Activated CD4-positive, CD25-positive, alpha-beta regulatory T cell treated with anti-CD3 and anti-CD28 coated beads, Interleukin-2, amount 50 U/mL, for 72 hours (primary cell): ENCODE measurements around the gene ADH6.
"Not testable (repeated sequence)": the region's sequence is repeated elsewhere in the genome, so short reads cannot be mapped to it uniquely, and the experiment has no call there.

ENCODE experiments used
- DNase-seq: peaks from one replicate; pipeline ENCODE4 v3.0.0; 2021

ADH6 gene

GRCh38 chr4:99189900-99190299 is 29.1 kb downstream of the ADH6 start:
- DNase-seq = not testable (repeated sequence)

- DNase-seq = no peak
Observed at GRCh38 chr4:99186029-99186428, 33.0 kb downstream of the ADH6 start.

DNA sequence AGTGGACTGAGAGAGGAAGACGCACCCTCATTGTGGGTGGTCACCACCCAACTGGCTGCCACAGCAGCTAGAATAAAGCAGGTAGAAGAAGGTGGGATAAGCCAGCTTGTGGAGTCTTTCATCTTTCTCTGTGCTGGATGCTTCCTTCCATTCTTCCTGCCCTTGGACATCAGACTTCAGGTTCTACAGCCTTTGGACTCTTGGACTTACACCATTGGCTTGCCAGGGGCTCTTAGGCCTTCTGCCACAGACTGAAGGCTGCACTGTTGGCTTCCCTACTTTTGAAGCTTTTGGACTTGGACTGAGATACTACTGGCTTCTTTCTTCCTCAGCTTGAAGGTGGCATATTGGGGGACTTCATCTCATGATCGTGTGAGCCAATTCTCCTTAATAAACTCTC is 33.5 kb downstream of the ADH6 start:
- DNase-seq = no peak

DNA sequence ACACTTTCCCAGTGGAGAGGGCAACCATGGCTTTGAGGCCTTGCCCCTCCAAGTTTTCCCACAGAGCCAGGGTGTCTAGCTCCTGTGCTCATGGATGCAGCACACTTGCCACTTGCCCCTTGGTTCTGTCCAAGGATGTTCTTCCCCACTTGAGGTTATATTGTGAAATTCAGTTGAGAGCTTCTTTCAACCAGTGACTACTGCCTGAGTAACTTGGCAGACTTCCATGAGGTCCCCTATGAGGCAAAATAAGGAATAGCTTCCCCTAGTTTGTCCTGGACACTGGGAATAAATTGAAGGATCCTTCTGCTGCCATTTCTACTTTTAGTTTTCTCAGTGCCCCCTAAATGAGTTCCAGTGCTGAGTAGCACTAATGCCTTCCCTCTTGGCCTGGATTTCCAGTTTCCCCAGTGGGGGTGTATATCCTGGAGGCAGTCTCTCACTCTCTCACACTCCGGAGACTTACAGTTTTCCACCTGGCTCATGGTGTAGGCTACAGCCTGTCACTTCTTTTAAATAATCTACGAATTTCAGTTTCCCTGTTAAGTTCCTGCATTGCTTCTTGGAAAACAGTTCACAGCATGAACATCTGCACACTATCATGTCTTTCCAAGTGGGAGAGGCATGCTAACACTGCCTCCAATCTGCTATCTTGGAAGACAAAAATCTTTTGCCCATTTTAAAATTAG is 38.5 kb downstream of the ADH6 start:
- DNase-seq = no peak

- no peak for DNase-seq
Observed at GRCh38 chr4:99179626-99180025, 39.4 kb downstream of the ADH6 start.

DNA sequence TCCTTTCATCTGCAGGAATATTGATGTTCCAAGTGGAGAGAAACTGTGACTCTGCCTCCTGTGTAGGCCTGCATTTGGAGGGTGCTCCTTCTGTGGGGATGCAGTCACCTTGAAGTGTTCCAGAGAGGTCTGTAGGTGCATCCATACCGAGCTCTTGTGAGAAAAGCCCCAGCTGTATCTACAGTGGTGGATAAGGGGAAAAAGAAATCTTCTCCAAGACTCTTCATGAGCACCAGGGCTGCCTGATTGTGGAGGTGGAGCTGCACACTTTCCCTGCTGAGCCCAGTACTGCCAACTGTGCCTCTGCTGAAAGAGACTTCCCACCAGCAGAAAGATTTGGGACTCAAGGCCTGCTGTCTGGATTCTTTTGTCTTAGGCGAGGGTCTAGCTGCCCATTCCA is 39.9 kb downstream of the ADH6 start:
- no peak for DNase-seq

- DNase-seq = no peak
Observed at GRCh38 chr4:99166544-99166943, 52.5 kb downstream of the ADH6 start.

DNA sequence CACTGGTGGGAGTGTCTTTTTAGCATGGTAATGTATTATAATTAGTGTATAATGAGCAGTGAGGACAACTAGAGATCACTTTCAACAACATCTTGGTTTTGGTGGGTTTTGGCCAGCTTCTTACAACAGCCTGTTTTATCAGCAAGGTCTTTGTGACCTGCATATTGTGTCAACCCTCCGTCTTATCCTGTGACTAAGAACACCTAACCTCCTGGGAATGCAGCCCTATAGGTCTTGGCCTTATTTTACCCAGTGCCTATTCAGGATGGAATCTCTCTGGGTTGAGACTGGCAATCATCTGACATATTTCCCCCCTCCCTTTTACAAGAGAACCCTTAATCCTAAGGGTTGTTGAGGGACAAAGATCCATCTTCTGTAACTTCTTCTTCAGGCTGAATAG is 53.1 kb downstream of the ADH6 start:
- no peak for DNase-seq

- DNase-seq = no peak
Observed at GRCh38 chr4:99161373-99162099, 57.5 kb downstream of the ADH6 start.

GRCh38 chr4:99159699-99160098 is 59.3 kb downstream of the ADH6 start:
- DNase-seq = no peak

DNA sequence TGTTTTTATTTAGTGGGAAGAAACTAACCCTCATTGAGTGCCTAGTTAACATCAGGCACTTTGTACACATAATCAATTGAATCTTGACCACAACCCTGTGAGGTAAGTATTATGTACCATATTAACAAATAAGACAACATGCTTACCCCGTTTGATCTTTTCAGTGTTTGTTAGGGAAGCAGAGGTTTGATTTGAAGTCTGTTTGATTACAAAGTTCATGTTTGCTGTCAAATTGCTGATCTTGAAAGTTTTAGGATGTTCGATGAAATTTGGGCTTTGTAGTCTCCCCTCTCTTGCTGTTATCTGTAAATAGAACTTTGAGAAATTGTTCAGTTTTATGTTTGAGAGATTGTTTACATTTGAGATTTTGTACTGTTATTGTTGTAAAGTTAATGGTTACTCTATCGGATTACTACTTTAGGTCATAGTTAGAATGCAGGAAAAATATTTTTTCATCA is 61.5 kb downstream of the ADH6 start:
- no peak for DNase-seq

DNA sequence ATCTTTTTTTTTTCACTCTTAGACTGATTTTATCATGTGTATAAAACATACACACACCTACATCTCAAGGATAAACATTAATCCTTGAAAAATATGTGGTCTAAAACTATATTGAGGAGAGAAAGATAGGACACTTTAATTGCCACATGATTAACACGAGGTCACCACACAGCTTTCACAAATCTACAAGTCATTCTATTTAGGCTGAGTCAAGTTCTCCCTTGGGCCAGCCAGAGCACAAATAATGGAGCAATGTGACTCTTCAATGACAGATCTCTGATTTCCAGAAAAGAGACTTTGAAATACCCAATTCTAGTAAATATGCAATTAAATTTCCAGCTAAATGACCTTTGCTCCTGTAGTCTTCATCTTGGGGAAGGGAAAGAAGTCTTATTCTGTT is 62.1 kb downstream of the ADH6 start:
- DNase-seq = no peak

GRCh38 chr4:99154658-99155342 is 64.2 kb downstream of the ADH6 start:
- no peak for DNase-seq
